Sciatic nerve (tissue), 2 donors: Measurements from ENCODE around the gene PMF1. TPM values are rescaled to one million over a fixed set of nuclear protein-coding genes. Genes with fewer than 3 reads are reported as not detected.
A peak's percentile ranks its signal among the peaks of the same experiment; 100 is the strongest.
"Not testable (repeated sequence)": the region's sequence is repeated elsewhere in the genome, so short reads cannot be mapped to it uniquely, and the experiment has no call there.

Experiments
- ATAC-seq: fragments of 200-7000 bp; cut with Tn5 transposase; one replicate; pipeline ENCODE4 v1.9.1; 2020; ENCODE audit warnings: mild to moderate bottlenecking, moderate library complexity
- DNase-seq: peaks from one replicate; pipeline ENCODE4 v3.0.0-alpha.2; 2020; ENCODE audit warnings: low spot score
- intact Hi-C: fragments of 100-400 bp; cut with DNase I; formaldehyde crosslinking; loops from one replicate; pipeline ENCODE4 v1.14.2; 2022
- total RNA-seq: library from RNA; stranded (reverse); fragmentation: NEBNext Ultra II Directional; extraction: Animal tissue kit (Norgen Biotek cat#: 25700); gene quantifications from one replicate; pipeline ENCODE4 v1.2.1, GENCODE V29; 2021
- donor health status: DM: no; HTN: no; CAD: no.
- donor health status: DM: no; HTN: no; CAD: no.

PMF1 gene, protein sequence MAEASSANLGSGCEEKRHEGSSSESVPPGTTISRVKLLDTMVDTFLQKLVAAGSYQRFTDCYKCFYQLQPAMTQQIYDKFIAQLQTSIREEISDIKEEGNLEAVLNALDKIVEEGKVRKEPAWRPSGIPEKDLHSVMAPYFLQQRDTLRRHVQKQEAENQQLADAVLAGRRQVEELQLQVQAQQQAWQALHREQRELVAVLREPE
- total RNA-seq = 37.4 TPM

DNA sequence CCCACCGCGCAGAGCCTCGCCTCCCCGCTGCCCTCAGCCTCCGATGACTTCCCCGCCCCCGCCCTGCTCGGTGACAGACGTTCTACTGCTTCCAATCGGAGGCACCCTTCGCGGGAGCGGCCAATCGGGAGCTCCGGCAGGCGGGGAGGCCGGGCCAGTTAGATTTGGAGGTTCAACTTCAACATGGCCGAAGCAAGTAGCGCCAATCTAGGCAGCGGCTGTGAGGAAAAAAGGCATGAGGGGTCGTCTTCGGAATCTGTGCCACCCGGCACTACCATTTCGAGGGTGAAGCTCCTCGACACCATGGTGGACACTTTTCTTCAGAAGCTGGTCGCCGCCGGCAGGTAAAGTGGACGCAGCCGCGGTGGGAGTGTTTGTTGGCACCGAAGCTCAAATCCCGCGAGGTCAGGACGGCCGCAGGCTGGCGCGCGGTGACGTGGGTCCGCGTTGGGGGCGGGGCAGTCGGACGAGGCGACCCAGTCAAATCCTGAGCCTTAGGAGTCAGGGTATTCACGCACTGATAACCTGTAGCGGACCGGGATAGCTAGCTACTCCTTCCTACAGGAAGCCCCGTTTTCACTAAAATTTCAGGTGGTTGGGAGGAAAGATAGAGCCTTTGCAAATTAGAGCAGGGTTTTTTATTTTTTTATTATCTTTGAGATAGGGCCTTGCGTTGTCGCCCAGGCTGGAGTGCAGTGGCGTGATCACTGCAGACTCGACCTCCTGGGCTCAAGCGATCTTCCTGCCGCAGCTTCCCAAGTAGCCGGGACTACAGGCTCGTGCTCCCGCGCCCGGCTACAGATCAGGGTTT, at the start of gene PMF1:
TSS of gene PMF1 (plus strand) at position 175 of the 811 bp plus-strand sequence. CDS start at position 184, 9 bp downstream.
- DNase-seq = peak; percentile 98
- peak; percentile 99 for ATAC-seq
- intact Hi-C loops = no loop called here

DNA sequence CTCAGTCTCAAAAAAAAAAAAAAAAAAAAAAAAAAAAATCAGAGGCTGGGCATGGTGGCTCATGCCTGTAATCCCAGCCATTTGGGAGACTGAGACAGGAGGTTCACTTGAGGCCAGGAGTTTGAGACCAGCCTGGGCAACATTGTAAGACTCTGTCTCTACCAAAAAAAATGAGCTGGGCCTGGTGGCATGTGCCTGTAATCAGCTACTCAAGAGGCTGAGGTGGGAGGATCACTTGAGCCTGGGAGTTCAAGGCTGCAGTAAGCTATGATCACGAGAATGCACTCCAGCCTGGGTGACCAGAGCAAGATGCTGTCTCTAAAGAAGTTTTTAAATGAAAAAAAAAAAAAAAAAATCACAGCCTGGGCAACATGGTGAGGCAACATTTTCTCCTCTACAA, 49.1 kb upstream of the PMF1 start:
- no peak for DNase-seq
- no peak for ATAC-seq
- intact Hi-C loops = no loop called here

DNA sequence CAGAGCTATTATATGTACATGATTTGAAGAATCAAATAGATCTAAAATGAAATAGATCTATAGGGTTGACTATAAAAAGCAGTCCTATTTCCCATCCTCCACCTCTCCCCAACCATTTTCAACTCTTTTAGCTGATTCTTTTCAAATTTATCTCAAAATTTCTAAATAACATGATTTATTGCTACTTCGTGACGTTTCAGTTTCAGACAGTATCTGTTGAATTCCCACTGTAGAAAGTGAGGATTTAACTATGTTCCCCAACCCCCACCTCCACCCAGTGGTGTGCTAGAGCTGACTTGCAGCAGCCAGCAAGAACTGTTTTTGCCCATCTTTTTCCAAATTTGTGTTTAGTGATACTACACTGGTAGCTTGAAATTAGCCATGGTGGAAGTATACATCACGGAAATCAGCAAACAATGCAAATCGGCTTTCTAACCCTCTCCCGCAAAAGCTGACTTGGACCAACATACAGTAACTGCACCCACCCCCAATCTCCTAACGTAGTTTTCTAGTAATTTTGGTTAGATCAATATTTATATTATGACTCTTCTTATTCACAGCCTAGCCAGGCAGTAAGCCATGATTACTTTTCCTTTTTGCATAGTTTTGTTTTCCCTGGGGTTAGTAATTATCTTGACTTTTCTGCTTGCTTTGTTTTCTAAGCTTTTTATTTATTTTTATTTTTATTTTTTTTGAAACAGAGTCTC, 48.5 kb upstream of the PMF1 start:
- DNase-seq = no peak

DNA sequence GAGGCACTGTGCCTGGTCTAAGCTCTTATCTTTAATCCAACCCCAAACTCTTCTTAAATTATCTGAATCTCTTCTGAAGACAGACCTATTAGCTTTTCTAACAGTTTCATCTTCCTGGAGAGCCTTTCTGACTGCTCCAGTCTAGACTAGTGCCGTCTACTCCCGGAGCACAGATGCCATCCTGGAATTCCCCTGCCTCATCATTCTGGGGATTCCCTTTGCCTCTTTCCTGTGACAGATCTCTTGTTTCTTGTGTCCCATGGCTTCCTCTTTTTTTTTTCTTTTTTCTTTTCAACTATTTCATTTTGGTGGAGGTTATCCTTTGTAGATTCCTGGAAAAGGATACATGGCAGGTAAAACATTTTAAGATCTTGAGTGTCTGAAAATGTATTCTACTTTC, 47.7 kb upstream of the PMF1 start:
- intact Hi-C loops = no loop called here
- DNase-seq (no peak), ATAC-seq (no peak)

More for the DNA sequence above, 48.5 kb upstream of the PMF1 start:
- intact Hi-C loops = no loop called here
- no peak for ATAC-seq

DNA sequence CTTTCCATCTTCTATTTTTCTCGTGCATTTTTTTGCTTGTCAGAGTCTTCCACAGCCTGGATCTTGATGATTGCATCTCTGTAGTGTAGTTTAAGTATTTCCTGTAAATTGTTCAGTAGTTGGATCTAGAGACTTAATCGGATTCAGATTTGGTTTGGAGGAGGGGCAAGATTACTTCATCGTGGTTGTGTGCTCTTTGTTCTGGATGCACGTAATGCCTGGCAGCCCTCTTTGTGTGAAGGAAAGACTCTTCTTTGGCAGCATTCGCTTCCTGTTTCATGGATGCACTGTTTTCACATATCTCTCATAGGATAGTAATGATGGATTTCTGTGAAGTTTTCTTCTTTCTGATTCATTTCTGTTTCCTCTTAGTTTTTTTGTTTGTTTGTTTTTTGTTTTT, 45.3 kb upstream of the PMF1 start:
- DNase-seq = no peak
- no peak for ATAC-seq
- intact Hi-C loops = no loop called here

DNA sequence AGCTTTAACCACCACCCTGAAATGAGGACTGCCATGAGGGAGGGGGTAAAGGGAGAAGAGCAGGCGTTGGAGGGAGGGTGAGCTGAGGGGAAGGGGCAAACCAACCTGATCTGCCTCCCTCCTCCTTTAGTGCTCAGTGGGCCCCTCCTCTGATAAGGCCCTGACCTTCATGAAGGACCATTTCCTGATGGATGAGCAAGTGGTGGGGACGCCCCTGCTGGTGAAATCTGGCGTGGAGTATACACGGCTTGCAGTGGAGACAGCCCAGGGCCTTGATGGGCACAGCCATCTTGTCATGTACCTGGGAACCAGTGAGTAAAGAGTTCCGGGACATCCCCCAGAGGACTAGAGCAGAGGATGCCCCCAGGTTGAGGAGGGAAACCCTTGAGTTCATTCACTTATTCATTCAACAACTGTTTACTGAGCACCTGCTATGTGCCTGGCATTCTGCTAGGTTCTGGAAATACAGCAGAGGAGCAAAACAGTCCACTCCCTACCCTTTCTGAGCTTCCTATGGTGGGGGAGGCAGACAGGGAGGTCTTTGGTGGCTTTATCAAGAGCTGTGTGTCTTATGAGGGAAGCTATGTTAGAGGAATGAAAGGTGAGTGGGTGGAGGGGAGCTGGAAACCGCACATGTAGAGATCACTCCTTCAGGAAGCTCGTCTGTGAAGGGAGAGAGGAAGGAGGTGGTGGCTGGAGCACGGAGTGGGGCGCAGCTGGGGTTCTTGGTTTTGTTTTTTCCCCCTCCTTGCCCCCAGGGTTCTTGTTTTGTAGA, 39.9 kb upstream of the PMF1 start:
- ATAC-seq (no peak), DNase-seq (no peak)
- intact Hi-C loops = no loop called here

DNA sequence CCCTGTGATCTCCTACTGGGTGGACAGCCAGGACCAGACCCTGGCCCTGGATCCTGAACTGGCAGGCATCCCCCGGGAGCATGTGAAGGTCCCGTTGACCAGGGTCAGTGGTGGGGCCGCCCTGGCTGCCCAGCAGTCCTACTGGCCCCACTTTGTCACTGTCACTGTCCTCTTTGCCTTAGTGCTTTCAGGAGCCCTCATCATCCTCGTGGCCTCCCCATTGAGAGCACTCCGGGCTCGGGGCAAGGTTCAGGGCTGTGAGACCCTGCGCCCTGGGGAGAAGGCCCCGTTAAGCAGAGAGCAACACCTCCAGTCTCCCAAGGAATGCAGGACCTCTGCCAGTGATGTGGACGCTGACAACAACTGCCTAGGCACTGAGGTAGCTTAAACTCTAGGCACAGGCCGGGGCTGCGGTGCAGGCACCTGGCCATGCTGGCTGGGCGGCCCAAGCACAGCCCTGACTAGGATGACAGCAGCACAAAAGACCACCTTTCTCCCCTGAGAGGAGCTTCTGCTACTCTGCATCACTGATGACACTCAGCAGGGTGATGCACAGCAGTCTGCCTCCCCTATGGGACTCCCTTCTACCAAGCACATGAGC, 36.1 kb upstream of the PMF1 start:
- ATAC-seq (no peak), DNase-seq (no peak)
- intact Hi-C loops = no loop called here

DNA sequence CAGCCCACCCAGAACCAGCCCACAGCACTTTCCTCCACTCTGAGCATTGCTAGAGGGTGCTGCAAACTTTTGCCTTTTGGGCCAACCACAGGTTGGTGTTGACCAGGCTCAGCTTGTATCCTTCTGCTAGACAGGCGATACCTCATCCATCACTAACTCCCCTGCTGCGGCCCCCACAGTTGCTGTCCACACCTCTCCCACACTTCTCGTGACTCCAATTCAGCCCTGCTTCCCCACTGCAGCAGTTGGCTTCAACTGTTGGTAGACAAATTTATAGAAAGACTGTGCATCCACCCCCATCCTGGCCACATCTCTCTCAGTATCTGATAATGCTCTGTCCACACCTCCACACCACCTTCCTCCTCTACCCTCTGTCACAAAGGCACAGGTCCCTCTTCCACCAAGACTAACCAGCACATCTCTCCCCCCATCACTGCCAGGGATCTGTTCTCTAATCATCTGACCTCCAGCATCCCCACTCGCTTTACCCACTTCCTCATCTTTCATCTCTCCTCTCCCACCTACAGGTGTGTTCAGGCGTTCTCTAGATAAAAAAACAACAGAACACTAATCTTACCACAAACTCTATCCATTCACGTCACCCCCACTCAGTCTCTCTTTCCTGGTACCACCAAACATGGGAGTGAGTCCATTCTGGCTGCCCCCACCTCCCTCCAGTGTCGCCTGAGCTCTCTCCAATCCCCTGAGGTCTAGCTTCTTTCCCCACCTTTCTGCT, 34.7 kb upstream of the PMF1 start:
- intact Hi-C loops = no loop called here
- no peak for ATAC-seq
- DNase-seq = no peak

DNA sequence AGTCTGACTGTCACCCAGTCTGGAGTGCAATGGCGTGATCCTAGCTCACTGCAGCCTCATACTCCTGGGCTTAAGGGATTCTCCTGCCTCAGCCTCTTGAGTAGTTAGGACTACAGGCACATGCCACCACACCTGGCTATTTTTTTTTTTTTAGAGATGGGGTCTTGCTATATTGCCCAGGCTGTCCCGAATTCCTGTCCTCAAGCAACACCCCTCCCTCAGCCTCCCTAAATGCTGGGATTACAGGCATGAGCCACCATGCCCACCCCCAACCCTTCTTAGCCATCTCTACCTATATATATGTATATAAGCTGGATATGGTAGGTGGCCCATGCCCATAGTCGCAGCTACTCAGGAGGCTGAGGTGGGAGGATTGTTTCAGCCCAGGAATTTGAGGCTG, 32.3 kb upstream of the PMF1 start:
- no peak for ATAC-seq
- no peak for DNase-seq
- intact Hi-C loops = no loop called here

DNA sequence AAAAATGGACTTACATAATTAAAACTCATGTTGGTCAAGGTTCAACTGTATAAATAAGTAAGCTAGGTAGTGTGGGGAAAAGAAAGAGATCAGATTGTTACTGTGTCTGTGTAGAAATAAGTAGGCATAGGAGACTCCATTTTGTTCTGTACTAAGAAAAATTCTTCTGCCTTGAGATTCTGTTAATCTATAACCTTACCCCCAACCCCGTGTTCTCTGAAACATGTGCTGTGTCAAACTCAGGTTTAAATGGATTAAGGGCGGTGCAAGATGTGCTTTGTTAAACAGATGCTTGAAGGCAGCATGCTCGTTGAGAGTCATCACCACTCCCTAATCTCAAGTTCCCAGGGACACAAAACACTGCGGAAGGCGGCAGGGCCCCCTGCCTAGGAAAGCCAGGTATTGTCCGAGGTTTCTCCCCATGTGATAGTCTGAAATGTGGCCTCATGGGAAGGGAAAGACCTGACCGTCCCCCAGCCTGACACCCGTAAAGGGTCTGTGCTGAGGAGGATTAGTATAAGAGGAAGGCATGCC, 31.3 kb upstream of the PMF1 start:
- intact Hi-C loops, DNase-seq, ATAC-seq: not testable (repeated sequence)

DNA sequence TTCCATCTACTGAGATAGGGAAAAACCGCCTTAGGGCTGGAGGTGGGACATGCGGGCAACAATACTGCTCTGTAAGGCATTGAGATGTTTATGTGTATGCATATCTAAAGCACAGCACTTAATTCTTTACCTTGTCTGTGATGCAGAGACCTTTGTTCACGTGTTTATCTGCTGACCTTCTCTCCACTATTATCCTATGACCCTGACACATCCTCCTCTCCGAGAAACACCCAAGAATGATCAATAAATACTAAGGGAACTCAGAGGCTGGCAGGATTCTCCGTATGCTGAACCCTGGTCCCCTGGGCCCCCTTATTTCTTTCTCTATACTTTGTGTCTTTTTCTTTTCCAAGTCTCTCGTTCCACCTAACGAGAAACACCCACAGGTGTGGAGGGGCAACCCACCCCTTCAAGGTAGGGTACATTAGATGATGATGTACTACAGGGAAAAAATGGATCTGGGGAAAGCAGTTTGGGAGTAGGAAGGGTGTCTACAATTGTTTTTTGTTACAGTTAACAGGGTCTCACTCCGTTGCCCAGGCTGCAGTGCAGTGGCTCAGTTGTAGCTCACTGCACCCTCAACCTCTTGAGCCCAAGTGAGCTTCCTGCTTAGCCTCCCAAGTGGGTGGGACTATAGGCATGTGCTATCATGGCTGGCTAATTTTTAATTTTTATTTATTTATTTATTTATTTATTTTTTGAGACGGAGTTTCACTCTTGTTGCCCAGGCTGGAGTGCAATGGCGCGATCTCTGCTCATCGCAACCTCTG, 30.6 kb upstream of the PMF1 start:
- DNase-seq, intact Hi-C loops: not testable (repeated sequence)

DNA sequence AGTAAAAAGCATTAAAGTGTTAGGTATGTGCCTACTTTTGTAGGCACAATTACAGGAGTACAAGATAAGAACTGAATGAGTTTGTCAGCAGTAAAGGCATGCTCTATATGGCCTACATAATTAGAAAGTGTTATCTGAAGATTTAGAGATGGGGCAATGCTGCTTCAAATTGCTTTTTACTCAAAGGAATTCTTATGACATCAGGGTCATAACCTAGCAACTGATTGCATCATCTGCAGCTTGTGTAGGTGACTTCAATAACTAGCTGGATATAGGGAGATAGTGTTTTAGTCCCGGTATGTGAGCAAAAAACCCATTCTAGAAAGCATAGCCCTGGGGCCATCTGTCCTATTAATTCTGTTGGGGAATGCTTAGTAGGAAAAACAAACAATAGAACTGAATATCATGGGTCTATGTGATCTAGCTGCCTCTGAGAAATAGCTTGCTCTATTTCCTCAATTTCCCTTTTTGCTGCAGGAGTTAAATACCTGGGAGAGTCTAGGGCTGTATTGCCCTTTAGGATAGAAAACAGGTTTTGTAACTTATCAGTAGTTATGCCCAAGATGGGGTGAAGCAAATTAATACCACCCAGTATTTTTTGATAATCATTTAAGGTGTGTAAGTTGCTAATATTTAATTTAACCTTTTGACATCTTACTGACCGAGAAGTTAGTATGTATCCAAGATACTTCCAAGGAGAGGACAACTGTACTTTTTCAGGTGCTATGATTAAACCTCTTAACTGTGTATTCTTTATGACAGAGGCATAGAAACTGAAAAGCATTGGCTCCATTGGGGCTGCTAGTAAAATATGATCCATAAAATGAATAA, 26.2 kb upstream of the PMF1 start:
- intact Hi-C loops, DNase-seq, ATAC-seq: not testable (repeated sequence)

More for the DNA sequence above, 30.6 kb upstream of the PMF1 start:
- not testable (repeated sequence) for ATAC-seq

DNA sequence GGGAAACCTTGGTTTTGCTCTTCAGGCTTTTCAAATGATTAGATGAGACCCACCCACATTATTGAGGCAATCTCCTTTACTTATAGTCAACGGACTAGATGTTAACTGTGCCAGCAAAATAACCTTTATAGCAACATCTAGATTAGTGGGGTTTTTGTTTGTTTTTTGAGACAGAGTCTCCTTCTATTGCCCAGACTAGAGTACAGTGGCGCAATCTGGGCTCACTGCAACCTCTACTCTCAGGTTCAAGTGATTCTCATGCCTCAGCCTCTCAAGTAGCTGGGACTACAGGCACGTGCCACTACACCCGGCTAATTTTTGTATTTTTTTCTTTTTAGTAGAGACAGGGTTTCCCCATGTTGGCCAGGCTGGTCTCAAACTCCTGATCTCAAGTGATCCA, 22.5 kb upstream of the PMF1 start:
- intact Hi-C loops, DNase-seq, ATAC-seq: not testable (repeated sequence)

DNA sequence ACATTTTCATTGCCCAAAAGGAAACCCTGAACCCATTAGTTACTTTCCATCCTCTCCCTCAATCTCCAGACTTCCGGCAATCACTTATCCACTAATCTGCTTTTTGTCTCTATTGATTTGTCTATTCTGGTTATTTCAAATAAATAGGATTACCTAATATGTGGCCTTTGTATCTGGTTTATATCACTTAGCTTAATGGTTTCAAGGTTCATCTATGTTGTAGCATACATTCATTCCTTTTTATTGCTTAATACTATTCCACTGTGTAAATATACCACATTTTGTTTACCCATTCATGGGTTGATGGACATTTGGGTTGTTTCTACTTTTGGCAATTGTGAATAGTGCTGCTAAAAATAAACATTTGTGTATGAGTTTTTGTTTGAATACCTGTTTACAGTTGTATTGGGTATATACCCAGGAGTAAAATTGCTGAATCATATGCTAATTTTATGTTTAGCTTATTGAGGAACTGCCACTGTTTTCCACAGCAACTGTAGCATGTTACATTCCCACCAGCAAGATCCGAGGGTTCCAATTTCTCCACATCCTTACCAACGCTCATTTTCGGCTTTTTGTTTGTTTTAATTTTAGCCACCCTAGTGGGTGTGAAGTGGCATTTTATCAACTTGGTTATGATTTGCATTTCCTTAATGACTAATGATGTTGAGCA, 21.4 kb upstream of the PMF1 start:
- intact Hi-C loops = no loop called here
- ATAC-seq (no peak), DNase-seq (no peak)

DNA sequence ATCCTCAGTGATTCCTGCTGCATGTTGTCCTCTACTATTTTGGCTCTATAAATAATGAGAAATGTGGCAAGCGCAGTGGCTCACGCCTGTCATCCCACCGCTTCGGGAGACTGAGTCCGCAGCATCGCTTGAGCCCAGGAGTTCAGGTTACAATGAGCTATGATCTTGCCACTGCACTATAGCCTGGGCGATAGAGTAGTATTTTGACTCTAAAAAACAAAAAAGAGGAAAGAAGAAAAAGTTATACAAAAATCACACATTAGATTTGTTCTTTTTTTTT, 19.7 kb upstream of the PMF1 start:
- intact Hi-C loops = no loop called here
- no peak for DNase-seq
- peak; percentile 3 for ATAC-seq
